GM12875 (cell line): ENCODE results near the gene LAP3.

Experiments used
- H3K4me3 ChIP-seq: one replicate; pipeline ENCODE4 v1.5.1; 2011; ENCODE audit warnings: low read depth, low read length, control low read depth
- TF ChIP-seq, protein P1 (sequence below): IDR thresholded peaks from 2 replicates; pipeline ENCODE4 v1.5.1; 2011; ENCODE audit warnings: low read depth, mild to moderate bottlenecking, control low read depth, inconsistent platforms, low read length, moderate library complexity, borderline replicate concordance; ENCODE audit not compliant: insufficient read depth

Gene LAP3

GRCh38 chr4:17618926-17619325 is 41.9 kb downstream of the LAP3 start:
- no peak overlapping the region for H3K4me3 ChIP-seq
- TF ChIP-seq, protein P1, sequence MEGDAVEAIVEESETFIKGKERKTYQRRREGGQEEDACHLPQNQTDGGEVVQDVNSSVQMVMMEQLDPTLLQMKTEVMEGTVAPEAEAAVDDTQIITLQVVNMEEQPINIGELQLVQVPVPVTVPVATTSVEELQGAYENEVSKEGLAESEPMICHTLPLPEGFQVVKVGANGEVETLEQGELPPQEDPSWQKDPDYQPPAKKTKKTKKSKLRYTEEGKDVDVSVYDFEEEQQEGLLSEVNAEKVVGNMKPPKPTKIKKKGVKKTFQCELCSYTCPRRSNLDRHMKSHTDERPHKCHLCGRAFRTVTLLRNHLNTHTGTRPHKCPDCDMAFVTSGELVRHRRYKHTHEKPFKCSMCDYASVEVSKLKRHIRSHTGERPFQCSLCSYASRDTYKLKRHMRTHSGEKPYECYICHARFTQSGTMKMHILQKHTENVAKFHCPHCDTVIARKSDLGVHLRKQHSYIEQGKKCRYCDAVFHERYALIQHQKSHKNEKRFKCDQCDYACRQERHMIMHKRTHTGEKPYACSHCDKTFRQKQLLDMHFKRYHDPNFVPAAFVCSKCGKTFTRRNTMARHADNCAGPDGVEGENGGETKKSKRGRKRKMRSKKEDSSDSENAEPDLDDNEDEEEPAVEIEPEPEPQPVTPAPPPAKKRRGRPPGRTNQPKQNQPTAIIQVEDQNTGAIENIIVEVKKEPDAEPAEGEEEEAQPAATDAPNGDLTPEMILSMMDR: no peak

DNA sequence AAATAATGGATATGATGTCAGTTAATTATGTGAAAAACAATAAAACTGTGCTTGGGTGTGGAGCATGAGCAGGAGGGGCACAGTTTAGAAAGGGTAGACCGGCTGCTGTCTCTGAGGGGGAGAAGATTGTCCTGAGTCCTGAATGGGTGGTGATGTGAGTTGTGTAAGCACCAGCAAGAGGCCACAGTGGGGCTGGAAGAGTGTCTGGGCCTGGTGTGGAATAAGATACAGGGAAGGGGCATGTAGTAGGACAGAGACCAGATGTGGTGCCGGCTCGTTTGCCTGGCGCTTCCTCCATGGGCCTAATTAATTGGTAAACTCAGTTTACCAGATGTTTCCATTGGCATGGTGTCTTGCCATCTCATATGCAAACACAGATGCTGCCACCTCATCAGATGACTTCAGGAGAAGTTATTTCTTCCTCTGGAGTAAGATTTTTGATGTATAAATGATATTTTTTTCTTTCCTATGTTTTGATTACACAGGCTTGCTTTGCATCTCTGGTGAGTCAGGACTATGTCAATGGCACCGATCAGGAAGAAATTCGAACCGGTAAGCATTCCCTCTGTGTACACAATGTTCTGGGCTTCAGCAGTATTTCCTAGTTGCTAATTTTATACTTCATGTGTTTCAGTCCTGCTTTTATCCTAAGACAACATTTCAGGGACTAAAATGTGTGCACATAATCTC is 42.6 kb downstream of the LAP3 start:
- H3K4me3 ChIP-seq: no peak overlapping the region
- TF ChIP-seq, protein P1: no peak

DNA sequence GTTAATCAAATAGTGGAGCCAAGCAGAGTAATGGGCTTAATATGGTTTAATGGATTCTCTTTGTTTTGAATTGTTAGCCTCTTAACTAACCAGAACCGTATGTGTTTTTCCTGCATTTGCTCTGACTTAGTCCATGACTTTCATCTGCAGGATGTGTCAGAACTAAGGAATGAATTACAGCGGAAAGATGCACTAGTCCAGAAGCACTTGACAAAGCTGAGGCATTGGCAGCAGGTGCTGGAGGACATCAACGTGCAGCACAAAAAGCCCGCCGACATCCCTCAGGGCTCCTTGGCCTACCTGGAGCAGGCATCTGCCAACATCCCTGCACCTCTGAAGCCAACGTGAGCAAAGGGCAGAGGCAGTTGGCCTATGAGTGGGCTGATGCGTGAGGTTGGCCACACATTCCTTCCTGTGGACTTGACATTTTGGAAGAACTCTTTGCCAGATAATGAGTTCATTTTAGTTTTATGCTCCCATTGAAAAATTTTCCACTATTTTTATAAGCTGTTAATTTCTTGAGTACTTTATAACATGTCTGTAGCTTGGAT is 46.5 kb downstream of the LAP3 start:
- TF ChIP-seq, protein P1: no peak
- no peak overlapping the region for H3K4me3 ChIP-seq

- TF ChIP-seq, protein P1: no peak
- no peak overlapping the region for H3K4me3 ChIP-seq
Measured at GRCh38 chr4:17624821-17625220, 47.8 kb downstream of the LAP3 start.

DNA sequence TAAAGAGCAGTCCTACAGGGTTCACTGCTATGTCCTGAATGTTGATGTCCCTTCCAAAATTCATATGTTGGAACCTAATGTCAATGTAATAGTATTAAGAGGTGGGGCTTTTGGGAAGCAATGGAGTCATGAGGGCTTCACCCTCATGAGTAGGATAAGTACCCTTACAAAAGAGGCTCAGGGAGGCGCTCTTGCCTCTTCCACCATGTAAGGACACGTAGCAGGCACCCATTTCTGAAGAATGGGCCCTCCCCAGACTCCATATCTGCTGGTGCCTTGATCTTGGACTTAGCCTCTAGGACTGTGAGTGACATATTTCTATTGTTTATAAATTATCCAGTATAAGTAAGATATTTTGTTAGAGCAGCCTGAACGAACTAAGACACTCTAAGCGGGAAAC is 53.2 kb downstream of the LAP3 start:
- no peak overlapping the region for H3K4me3 ChIP-seq
- TF ChIP-seq, protein P1: no peak

DNA sequence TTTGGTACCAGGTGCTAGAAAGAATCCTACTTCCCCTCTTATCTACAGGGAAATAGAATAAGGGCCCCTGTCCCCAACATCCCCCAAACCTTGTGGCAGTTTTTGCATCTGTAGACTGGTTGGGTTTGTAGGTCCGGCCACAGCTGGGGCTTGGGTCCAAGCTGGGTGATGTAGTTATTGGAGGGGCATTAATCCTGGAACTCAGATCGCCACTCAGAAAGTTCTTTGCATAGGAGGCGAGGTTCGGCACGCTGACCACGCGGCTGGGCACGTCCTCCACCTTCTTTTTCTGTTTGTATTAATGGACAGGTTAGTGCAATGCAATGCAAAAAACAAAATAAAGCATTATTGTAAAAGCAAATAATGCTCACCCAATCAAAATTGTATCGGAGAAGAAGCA is 56.6 kb downstream of the LAP3 start:
- no peak overlapping the region for H3K4me3 ChIP-seq
- TF ChIP-seq, protein P1: no peak

DNA sequence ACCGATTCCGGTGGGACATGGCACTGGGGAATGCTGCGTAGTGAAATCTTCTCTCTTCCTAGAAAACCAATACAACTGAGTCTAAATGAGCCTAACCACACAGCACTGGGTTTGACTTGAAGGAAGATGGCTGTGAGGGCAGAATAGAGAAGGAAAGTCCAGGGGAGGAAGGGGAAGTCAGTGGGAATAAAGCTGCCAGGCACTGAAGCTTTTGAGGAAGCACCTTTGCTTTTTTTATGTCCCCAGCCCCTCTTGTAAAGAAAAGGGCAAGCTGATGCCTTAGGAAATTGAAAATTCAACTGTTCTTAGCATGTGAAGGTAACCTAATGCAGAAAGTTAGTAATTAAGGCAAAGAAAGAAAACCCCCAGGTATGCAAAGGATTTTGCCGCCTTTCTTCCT is 58.1 kb downstream of the LAP3 start:
- TF ChIP-seq, protein P1: no peak
- no peak overlapping the region for H3K4me3 ChIP-seq
